GM23248 (cell line): ENCODE results near the gene DACT3. TPM values are rescaled to one million over a fixed set of nuclear protein-coding genes. Genes with fewer than 3 reads are reported as not detected.

Experiments
- DNase-seq: peaks from one replicate; pipeline ENCODE4 v3.0.0-alpha.2; 2015
- H2AFZ ChIP-seq: fragments of 200-600 bp; sonication (generic); 2 replicates; pipeline ENCODE4 v1.6.1; 2016; ENCODE audit warnings: antibody characterized with exemption
- H3F3A ChIP-seq: fragments of 200-600 bp; sonication (generic); 2 replicates; pipeline ENCODE4 v1.6.1; 2016; ENCODE audit warnings: mild to moderate bottlenecking, antibody characterized with exemption, mixed run types; ENCODE audit not compliant: insufficient read depth
- H3K27ac ChIP-seq: fragments of 200-600 bp; sonication (generic); 2 replicates; pipeline ENCODE4 v1.5.1; 2016; ENCODE audit warnings: mild to moderate bottlenecking
- H3K27me3 ChIP-seq: fragments of 200-600 bp; sonication (generic); replicated peaks from 2 replicates; pipeline ENCODE4 v1.6.1; 2016; ENCODE audit warnings: mild to moderate bottlenecking; ENCODE audit not compliant: insufficient read depth
- H3K36me3 ChIP-seq: fragments of 200-600 bp; sonication (generic); 2 replicates; pipeline ENCODE4 v1.6.1; 2016; ENCODE audit warnings: low read depth, mild to moderate bottlenecking
- H3K4me1 ChIP-seq: fragments of 200-600 bp; sonication (generic); 2 replicates; pipeline ENCODE4 v1.6.1; 2016; ENCODE audit warnings: mild to moderate bottlenecking; ENCODE audit not compliant: insufficient read depth
- H3K4me2 ChIP-seq: fragments of 200-600 bp; sonication (generic); one replicate; pipeline ENCODE4 v1.6.1; 2016; ENCODE audit warnings: mild to moderate bottlenecking; ENCODE audit not compliant: unreplicated experiment
- H3K4me3 ChIP-seq: fragments of 200-600 bp; sonication (generic); 2 replicates; pipeline ENCODE4 v1.5.1; 2016; ENCODE audit warnings: mild to moderate bottlenecking
- H3K79me2 ChIP-seq: fragments of 200-600 bp; sonication (generic); 2 replicates; pipeline ENCODE4 v1.6.1; 2016; ENCODE audit warnings: mild to moderate bottlenecking; ENCODE audit not compliant: insufficient read depth
- H3K9ac ChIP-seq: fragments of 200-600 bp; sonication (generic); 2 replicates; pipeline ENCODE4 v1.6.1; 2016; ENCODE audit warnings: mild to moderate bottlenecking
- H3K9me2 ChIP-seq: fragments of 200-600 bp; sonication (generic); 2 replicates; pipeline ENCODE4 v1.6.1; 2016; ENCODE audit warnings: mixed run types, mild to moderate bottlenecking, moderate library complexity; ENCODE audit not compliant: insufficient read depth
- H3K9me3 ChIP-seq: fragments of 200-600 bp; sonication (generic); one replicate; pipeline ENCODE4 v1.6.1; 2017; ENCODE audit warnings: low read depth
- H4K20me1 ChIP-seq: fragments of 200-600 bp; sonication (generic); 2 replicates; pipeline ENCODE4 v1.6.0; 2016; ENCODE audit not compliant: insufficient read depth
- EZH2 ChIP-seq: fragments of 200-600 bp; sonication (generic); IDR thresholded peaks from 2 replicates; pipeline ENCODE4 v1.6.1; 2018; ENCODE audit warnings: antibody characterized with exemption, mild to moderate bottlenecking; ENCODE audit not compliant: insufficient read depth, poor library complexity, severe bottlenecking
- EZH2phosphoT487 ChIP-seq: fragments of 200-600 bp; sonication (generic); IDR thresholded peaks from 2 replicates; pipeline ENCODE4 v1.6.1; 2018; ENCODE audit warnings: antibody characterized with exemption, moderate library complexity, mild to moderate bottlenecking, low read depth; ENCODE audit not compliant: insufficient read depth
- WGBS, 2 experiments: methylation state at CpG; one replicate each; pipeline ENCODE4 v1.1.6; 2015 to 2017; ENCODE audit warnings: low lambda C conversion rate in 2 of 2, low coverage in 1 of 2; ENCODE audit errors: missing lambda C conversion rate in 2 of 2; 5-methylcytosine and 5-hydroxymethylcytosine counted together
- in situ Hi-C: fragments of 300-500 bp; cut with MboI; formaldehyde crosslinking; loops from 2 replicates; pipeline ENCODE4 v1.15.0; 2020
- polyA plus RNA-seq: library from polyadenylated mRNA; unstranded; fragments of >200 nt; fragmentation: Nextera tagmentation; extraction: Ambion mirVana; gene quantifications from 2 replicates; pipeline ENCODE4 v1.2.1, GENCODE V29; 2016
- total RNA-seq: library from RNA; depleted of rRNA; stranded (reverse); fragments of >200 nt; shearing (Covaris generic); gene quantifications from 2 replicates; pipeline ENCODE4 v1.2.3, GENCODE V29; 2014

The DACT3 gene
- total and polyA plus RNA-seq, 2 experiments from 2014 or later: 0.66 to 7.1 TPM

- H3K79me2 ChIP-seq: no peaks in the 10 kb centered on the region
- 0 out of 2 replicates have a peak overlapping the region, but pooled peaks have one; percentile 31 for H3K9ac ChIP-seq
- H3K9me3 ChIP-seq: no peaks in the 10 kb centered on the region
- H3K4me1 ChIP-seq: peaks cover 21% of the 10 kb centered on the region
- H3F3A ChIP-seq: peaks cover 9% of the 10 kb centered on the region; the same call in 1 of the 2 replicates
- H3K27me3 ChIP-seq: no peaks in the 10 kb centered on the region
- peak overlapping the region; percentile 77 for H3K4me2 ChIP-seq
- no peaks in the 10 kb centered on the region for H3K36me3 ChIP-seq
- in situ Hi-C loops: no loop called here
- H3K9me2 ChIP-seq: no peaks in the 10 kb centered on the region
- H2AFZ ChIP-seq: peak overlapping the region; percentile 90
- DNase-seq: peak; percentile 93
- WGBS, 2 experiments: 3 to 5% methylated on average over 18 to 38 of the region's 38 CpGs
- H4K20me1 ChIP-seq: no peaks in the 10 kb centered on the region
- TF ChIP-seq EZH2phosphoT487 (no peak), EZH2 (no peak)
- H3K27ac ChIP-seq: no peak overlapping the region
- peak overlapping the region; percentile 78 for H3K4me3 ChIP-seq
Measured at GRCh38 chr19:46634045-46634655, 26.8 kb downstream of the DACT3 start.

GRCh38 chr19:46633130-46633529 is 27.9 kb downstream of the DACT3 start:
- Histone ChIP-seq H3K27me3 (no peaks in the 10 kb centered on the region), H3K27ac (no peak overlapping the region), H3K4me3 (no peak overlapping the region), H3K4me2 (no peak overlapping the region), H3K9me3 (no peaks in the 10 kb centered on the region), H3K4me1 (peaks cover 21% of the 10 kb centered on the region), H2AFZ (no peak overlapping the region), H3K36me3 (no peaks in the 10 kb centered on the region), H3F3A (peaks cover 4% of the 10 kb centered on the region; the same call in 1 of the 2 replicates), H3K79me2 (no peaks in the 10 kb centered on the region), H3K9ac (no peak overlapping the region), H3K9me2 (no peaks in the 10 kb centered on the region), H4K20me1 (no peaks in the 10 kb centered on the region)
- no peak for DNase-seq
- no peak for TF ChIP-seq EZH2phosphoT487
- no peak for TF ChIP-seq EZH2
- WGBS, 2 experiments: 96 to 98% methylated on average over 3 of the region's 3 CpGs
- in situ Hi-C loops: no loop called here

GRCh38 chr19:46631481-46631880 is 29.5 kb downstream of the DACT3 start:
- Histone ChIP-seq H3K9me3 (no peaks in the 10 kb centered on the region), H3K27ac (peak overlapping the region; percentile 28; the same call in 1 of the 2 replicates), H4K20me1 (no peaks in the 10 kb centered on the region), H3K4me2 (peak overlapping the region; percentile 24), H3K9ac (peak overlapping the region; percentile 8; the same call in 1 of the 2 replicates), H3F3A (peaks cover 4% of the 10 kb centered on the region; the same call in 1 of the 2 replicates), H3K36me3 (no peaks in the 10 kb centered on the region), H2AFZ (0 out of 2 replicates have a peak overlapping the region, but pooled peaks have one; percentile 12), H3K27me3 (no peaks in the 10 kb centered on the region), H3K79me2 (no peaks in the 10 kb centered on the region), H3K4me3 (peak overlapping the region; percentile 7; the same call in 1 of the 2 replicates), H3K4me1 (peaks cover 21% of the 10 kb centered on the region), H3K9me2 (no peaks in the 10 kb centered on the region)
- TF ChIP-seq EZH2 (no peak), EZH2phosphoT487 (no peak)
- peak; percentile 87 for DNase-seq
- in situ Hi-C loops: no loop called here
- 0 to 2% methylated on average over 6 of the region's 6 CpGs for WGBS, 2 experiments

- no peak for DNase-seq
- no peak overlapping the region for H3K4me2 ChIP-seq
Measured at GRCh38 chr19:46630586-46631205, 30.3 kb downstream of the DACT3 start.

More at GRCh38 chr19:46630586-46631205, 30.3 kb downstream of the DACT3 start:
- in situ Hi-C loops: no loop called here
- no peak for TF ChIP-seq EZH2
- no peak for TF ChIP-seq EZH2phosphoT487
- H3K79me2 ChIP-seq: no peaks in the 10 kb centered on the region
- no peaks in the 10 kb centered on the region for H3K27me3 ChIP-seq
- H3K4me1 ChIP-seq: peaks cover 26% of the 10 kb centered on the region
- H2AFZ ChIP-seq: no peak overlapping the region
- H3K4me3 ChIP-seq: no peak overlapping the region
- WGBS, 2 experiments: 84 to 88% methylated on average over 14 of the region's 14 CpGs
- no peaks in the 10 kb centered on the region for H4K20me1 ChIP-seq
- peaks cover 4% of the 10 kb centered on the region; the same call in 1 of the 2 replicates for H3F3A ChIP-seq
- H3K9me2 ChIP-seq: no peaks in the 10 kb centered on the region
- no peaks in the 10 kb centered on the region for H3K36me3 ChIP-seq
- H3K27ac ChIP-seq: no peak overlapping the region
- no peaks in the 10 kb centered on the region for H3K9me3 ChIP-seq
- H3K9ac ChIP-seq: no peak overlapping the region
